Spleen (tissue), 7 donors: ENCODE results near the gene CCDC39.

Source experiments
- POLR2A ChIP-seq, 3 donors: fragments of 450-650 bp; IDR thresholded peaks; one replicate each; pipeline ENCODE4 v1.5.1; 2017; ENCODE audit warnings: antibody characterized with exemption in 3 of 3, mild to moderate bottlenecking in 1 of 3
- POLR2AphosphoS5 ChIP-seq, 3 donors: sonication (generic); formaldehyde crosslinking; IDR thresholded peaks; one replicate each; pipeline ENCODE4 v1.5.1; 2017; ENCODE audit warnings: antibody characterized with exemption in 3 of 3
- TF ChIP-seq, protein P1 (sequence below), 11 experiments: fragments of 200-600 bp in 7 of 11; fragments of 450-650 bp in 4 of 11; sonication (generic) in 4 of 11; IDR thresholded peaks in 8 of 11; conservative IDR thresholded peaks in 3 of 11; 1 replicate in 7 of 11; 2 replicates in 4 of 11; pipeline versions ENCODE4 v1.4.0 to v1.8.0; 2016 to 2021; ENCODE audit warnings: antibody characterized with exemption in 11 of 11, inconsistent platforms in 4 of 11, mild to moderate bottlenecking in 1 of 11
- donor health status: DM: no; HTN: no; CAD: no; lungs with moderate emphysema.
- donor health status: DM: no; HTN: no; CAD: no.
- donor health status: DM: no; HTN: no; CAD: no.

- TF ChIP-seq, protein P1, sequence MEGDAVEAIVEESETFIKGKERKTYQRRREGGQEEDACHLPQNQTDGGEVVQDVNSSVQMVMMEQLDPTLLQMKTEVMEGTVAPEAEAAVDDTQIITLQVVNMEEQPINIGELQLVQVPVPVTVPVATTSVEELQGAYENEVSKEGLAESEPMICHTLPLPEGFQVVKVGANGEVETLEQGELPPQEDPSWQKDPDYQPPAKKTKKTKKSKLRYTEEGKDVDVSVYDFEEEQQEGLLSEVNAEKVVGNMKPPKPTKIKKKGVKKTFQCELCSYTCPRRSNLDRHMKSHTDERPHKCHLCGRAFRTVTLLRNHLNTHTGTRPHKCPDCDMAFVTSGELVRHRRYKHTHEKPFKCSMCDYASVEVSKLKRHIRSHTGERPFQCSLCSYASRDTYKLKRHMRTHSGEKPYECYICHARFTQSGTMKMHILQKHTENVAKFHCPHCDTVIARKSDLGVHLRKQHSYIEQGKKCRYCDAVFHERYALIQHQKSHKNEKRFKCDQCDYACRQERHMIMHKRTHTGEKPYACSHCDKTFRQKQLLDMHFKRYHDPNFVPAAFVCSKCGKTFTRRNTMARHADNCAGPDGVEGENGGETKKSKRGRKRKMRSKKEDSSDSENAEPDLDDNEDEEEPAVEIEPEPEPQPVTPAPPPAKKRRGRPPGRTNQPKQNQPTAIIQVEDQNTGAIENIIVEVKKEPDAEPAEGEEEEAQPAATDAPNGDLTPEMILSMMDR (IDR thresholded peaks at IDR 0.05 in 8 of 11, conservative IDR thresholded peaks at IDR 0.05 in 3 of 11): no peak
- TF ChIP-seq POLR2A (IDR thresholded peaks at IDR 0.05): no peak
- TF ChIP-seq POLR2AphosphoS5 (IDR thresholded peaks at IDR 0.05): no peak
Measured at GRCh38 chr3:180611006-180611405, 68.3 kb downstream of the CCDC39 start.
